ENCODE measurements around the gene VIT.
"Not testable (repeated sequence)": the region's sequence is repeated elsewhere in the genome, so short reads cannot be mapped to it uniquely, and the experiment has no call there.

The VIT gene

GRCh38 chr2:36677996-36678605, 18.4 kb upstream of the VIT start:
- DNase-seq (ENCODE audit: low read depth in 2 of 2), result no peak

- no peak for DNase-seq (ENCODE audit: low read depth in 2 of 2)
Measured at GRCh38 chr2:36678856-36679255, 17.7 kb upstream of the VIT start.

GRCh38 chr2:36680012-36680411, 16.5 kb upstream of the VIT start:
- DNase-seq (ENCODE audit: low read depth in 2 of 2), result no peak

DNA sequence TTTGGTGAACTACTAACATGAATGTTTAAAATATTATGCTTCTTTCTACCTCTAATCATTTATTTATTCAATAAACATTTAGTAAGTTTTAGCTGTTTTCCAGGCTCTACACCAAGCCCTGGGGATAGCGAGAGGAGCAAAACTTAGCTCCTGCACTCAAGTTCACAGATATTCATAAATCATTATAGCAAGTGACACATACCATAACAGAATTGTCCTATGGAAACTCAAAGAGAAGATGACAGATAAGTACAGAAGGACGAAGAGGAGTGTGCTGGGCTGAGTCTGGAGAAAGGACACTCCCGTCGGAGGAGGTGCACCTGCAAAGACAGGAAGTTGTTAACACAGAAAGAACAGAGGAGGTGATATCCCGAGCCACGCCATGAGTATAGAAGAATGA, 13.9 kb upstream of the VIT start:
- no peak for DNase-seq (ENCODE audit: low read depth in 2 of 2)

- DNase-seq (ENCODE audit: low read depth in 2 of 2), result no peak
Measured at GRCh38 chr2:36683002-36683401, 13.5 kb upstream of the VIT start.

DNA sequence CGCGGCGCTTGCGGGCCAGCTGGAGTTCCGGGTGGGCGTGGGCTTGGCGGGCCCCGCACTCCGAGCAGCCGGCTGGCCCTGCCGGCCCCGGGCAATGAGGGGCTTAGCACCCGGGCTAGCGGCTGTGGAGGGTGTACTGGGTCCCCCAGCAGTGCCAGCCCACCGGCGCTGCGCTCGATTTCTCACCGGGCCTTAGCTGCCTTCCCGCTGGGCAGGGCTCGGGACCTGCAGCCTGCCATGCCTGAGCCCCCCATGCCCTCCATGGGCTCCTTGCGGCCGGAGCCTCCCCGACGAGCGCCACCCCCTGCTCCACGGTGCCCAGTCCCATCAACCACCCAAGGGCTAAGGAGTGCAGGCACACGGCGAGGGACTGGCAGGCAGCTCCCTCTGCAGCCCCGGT, 8.2 kb upstream of the VIT start:
- not testable (repeated sequence) for DNase-seq (ENCODE audit: low read depth in 2 of 2)

GRCh38 chr2:36689013-36689412, 7.5 kb upstream of the VIT start:
- DNase-seq (ENCODE audit: low read depth in 2 of 2), result not testable (repeated sequence)

DNA sequence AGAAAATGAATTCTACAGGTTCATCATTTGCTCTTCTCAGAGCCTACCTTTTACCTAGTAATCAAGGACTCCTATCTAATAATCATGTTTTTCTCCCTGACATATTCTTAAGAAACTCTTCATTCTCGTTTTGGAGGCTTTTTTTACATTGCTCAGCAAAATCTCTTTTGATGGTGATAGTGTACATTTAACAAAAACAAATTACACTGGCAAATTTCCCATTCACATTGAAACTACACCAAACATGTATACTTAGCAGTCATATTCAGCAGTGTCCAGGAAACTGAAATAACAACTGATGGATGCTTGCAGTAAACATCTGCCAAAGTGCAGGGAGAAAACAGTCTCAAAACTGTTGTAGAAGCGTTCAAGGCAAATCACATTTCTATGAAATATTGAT, 4.4 kb upstream of the VIT start:
- no peak for DNase-seq (ENCODE audit: low read depth in 2 of 2)

GRCh38 chr2:36693825-36694224, 2.7 kb upstream of the VIT start:
- no peak for DNase-seq (ENCODE audit: low read depth in 2 of 2)

DNA sequence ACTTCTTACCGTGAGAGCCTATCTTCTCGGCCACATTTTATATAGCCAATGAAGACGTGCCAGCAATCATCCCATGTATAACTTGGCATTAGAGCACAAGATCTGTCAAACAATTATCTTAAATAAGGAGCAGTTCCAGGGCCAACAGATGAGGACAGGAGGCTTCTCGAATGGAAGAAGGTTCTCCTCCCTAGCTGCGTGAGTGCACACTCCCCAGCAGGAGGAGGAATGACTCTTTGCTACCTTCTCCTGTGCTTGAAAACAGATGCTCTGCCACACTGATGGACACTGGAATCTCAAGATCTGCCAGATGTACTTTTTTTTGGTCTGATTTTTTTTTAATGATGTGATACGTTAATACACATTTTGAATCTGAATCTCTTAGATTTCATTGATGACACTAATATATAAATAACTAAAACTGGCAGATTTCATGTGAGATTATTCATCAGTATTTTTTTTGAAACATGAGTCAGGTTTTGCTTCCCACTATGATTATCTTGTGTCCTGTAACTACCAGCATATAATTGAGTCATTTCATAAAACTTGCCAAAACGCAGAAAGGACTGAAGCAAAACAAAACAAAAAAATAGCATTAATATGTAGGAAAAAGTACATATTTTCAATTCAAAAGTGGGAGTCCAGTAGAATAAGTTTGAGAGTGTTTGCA, 626 bp upstream of the VIT start:
- DNase-seq (ENCODE audit: low read depth in 2 of 2), result no peak

- DNase-seq (ENCODE audit: low read depth in 2 of 2), result no peak
Measured at GRCh38 chr2:36697424-36698066, 1.0 kb downstream of the VIT start.

DNA sequence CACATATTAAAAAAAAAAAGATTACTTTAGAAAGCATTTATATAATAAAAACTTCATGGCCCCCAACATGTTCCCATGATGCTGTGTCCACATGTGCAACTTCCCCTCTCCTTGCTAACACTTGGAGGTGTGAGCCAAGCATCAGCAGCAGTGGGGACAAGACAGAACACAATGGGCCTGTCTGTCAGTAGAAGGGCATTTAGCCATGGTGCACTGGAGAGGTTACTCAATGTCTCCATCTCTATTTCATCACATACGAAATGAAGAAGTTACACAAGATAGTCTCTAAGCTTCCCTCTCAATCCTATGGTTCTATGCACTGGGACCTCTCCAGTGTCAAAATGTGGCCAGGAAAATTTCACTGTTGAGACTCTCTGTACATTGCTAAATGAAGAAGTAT, 2.5 kb downstream of the VIT start:
- no peak for DNase-seq (ENCODE audit: low read depth in 2 of 2)

- DNase-seq (ENCODE audit: low read depth in 2 of 2), result no peak
Measured at GRCh38 chr2:36700311-36700710, 3.8 kb downstream of the VIT start.

DNA sequence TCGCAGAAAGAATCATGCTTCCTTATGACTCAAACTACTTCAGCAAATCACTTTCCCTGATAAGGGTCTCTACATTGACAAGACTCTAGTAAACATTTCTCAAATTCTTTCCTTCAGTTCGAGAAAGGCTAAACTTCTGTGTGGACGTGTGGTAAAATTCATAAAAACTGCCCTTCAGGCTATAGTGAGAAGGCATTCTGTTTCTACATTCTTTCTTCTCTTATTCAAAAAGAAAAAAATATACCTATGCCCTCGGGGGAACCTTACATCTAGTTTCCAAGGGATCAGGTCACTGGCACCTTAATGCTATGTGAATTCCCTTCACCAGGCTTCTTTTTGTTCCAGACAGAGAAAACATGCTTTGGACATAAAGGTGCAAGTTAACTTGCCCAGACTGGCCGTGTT, 4.9 kb downstream of the VIT start:
- no peak for DNase-seq (ENCODE audit: low read depth in 2 of 2)

DNA sequence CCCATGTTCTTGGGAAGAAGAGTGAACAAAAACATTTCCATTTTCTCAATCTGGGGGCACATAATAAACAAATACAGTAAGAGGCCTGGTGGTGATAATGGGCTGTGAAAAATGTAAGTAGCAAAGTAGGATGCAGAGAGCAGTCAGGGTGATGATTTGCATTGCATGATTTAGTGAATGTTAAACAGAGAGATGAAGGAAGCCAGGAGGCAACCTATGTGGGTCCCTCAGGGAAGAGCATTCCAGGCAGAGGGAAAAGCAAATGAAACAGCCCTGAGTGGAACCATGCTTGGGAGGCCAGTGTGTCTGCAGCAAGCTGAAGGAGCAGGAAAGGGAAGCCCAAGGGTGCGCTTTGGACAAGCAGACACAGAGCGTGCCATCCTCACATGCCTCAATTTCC, 5.4 kb downstream of the VIT start:
- no peak for DNase-seq (ENCODE audit: low read depth in 2 of 2)

GRCh38 chr2:36702781-36703180, 6.3 kb downstream of the VIT start:
- DNase-seq (ENCODE audit: low read depth in 2 of 2), result no peak

DNA sequence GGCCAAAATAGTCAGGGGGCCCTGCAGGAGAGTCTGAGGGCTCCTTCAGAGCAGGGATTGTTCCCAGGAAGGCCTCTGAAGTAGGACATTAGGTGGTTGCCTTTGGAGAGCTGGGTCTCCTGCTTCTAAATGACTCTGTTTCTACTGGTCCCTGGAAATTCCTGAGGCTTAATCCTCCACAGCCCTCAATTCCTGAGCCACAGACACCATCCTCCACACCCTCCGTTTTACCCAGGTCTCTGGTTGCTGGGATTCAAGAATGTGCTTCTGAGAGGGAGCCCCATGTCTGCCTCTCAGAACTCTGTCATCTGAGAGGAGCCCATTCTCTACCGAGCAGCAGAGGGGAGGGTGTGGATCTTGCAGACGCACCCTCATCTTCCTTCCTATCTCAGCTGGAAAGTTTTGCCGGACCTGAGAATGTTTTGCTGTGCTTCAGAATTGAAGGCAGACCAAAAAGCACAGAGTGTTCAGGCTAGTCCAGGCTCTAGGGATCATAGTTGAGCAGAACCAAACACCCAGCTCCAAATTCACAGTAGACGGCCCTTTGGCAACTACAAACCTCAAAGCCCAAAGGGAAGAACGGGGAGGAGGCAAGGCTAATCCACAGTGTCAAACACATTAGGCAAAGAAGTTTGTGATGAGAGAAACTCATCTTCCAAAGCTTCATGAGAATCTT, 8.1 kb downstream of the VIT start:
- no peak for DNase-seq (ENCODE audit: low read depth in 2 of 2)

DNA sequence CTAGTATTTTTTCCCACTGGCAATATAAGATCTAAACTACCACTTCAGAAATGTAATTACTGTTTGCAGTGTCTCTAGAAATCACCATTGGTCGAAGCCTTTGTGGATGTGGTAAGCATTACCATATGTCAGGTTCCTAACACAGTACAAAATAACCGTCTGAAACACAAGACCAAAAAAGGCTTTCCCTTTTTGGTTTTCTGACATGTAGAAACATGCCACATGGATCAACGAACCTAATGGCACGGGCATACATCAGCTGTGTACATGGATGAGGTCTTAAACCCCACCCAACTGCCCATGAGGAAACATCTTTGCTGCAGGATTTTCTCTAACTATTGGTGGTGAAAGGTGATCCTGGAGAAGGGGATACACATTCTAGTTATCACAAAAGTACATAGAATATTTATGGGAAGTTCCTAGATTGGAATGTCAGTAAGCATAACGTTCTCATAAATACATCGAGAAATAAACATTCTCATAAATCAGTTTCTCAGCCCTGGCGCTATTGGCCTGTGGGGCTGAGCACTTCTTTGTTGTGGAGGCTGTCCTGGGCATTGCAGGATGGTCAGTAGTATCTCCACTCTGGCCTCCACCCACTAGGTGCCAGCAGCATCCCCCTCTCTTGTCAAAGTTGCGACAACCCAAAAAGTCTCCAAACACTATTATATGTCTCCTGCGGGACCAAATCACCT, 9.0 kb downstream of the VIT start:
- no peak for DNase-seq (ENCODE audit: low read depth in 2 of 2)

- no peak for DNase-seq (ENCODE audit: low read depth in 2 of 2)
Measured at GRCh38 chr2:36706021-36706876, 9.7 kb downstream of the VIT start.

DNA sequence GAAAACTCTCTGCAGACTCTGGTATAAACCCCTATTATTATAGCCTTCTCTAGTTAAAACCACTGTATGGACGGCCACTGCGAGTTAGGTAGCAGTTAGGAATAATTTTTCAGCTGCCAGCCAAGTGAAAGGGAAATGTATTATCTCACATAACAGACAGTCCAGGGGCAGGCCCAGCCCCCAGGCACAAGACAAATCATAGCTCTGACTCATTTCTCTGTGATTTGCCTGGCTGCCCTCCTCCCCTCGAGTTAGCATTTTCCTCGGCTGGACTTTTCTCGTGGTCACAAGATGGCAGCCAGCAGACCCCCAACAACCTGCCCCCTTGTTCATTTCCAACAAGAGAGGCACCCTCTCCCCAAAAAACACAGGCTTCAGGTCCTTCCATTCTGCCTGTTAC, 10.5 kb downstream of the VIT start:
- no peak for DNase-seq (ENCODE audit: low read depth in 2 of 2)

GRCh38 chr2:36708041-36708741, 11.7 kb downstream of the VIT start:
- no peak for DNase-seq (ENCODE audit: low read depth in 2 of 2)
